NB4 (cell line): Measurements from ENCODE around the gene HOXA6.

Experiments
- DNase-seq: peaks from one replicate; pipeline ENCODE4 v3.0.0; 2010; ENCODE audit warnings: low read depth
- H3K4me3 ChIP-seq: one replicate; pipeline ENCODE4 v1.5.1; 2011; ENCODE audit warnings: mild to moderate bottlenecking, low read depth, low read length, moderate library complexity
- CTCF ChIP-seq: IDR thresholded peaks from one replicate; pipeline ENCODE4 v1.5.1; 2012; ENCODE audit warnings: low read depth, low read length
- MAX ChIP-seq: IDR thresholded peaks from 2 replicates; pipeline ENCODE4 v1.6.1; 2011; ENCODE audit warnings: low read depth, low read length
- MYC ChIP-seq: IDR thresholded peaks from 2 replicates; pipeline ENCODE4 v1.6.1; 2011; ENCODE audit warnings: low read depth, low read length
- POLR2A ChIP-seq: IDR thresholded peaks from 2 replicates; pipeline ENCODE4 v1.6.1; 2011; ENCODE audit warnings: mild to moderate bottlenecking; ENCODE audit not compliant: insufficient read length; ENCODE audit errors: extremely low read depth

HOXA6 gene

GRCh38 chr7:27109466-27110185 is 37.9 kb downstream of the HOXA6 start:
- TF ChIP-seq POLR2A, result no peak
- no peak for TF ChIP-seq CTCF
- DNase-seq, result no peak
- no peak overlapping the region for H3K4me3 ChIP-seq

DNA sequence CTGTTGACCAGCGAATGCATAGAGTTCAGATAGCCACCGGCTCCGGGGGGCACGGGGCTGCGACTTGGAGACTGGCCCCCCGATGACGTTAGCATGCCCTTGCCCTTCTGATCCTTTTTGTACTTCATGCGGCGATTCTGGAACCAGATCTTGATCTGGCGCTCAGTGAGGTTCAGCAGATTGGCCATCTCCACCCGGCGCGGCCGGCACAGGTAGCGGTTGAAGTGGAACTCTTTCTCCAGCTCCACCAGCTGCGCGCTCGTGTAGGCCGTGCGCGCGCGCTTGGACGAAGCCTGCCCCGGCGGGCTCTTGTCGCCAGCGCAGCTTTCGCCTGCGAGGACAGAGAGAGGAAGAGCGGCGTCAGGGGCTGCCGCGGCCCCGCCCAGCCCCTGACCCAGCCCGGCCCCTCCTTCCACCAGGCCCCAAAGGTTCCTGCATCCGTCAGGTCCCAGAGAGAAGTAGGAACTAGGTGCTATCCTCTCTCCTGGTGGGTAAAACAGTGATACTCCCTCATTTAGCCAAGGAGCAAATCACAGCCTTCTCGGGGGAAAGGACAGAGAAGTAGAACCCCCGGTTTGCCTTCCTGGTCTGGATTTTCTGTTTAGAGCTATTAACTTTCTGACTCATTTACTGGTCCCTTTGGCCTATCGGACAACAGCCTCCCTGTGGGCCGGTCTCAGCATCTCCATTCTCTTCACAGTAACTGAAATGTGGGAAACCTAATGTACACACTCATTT is 39.0 kb downstream of the HOXA6 start:
- H3K4me3 ChIP-seq, result no peak overlapping the region
- DNase-seq, result no peak
- TF ChIP-seq POLR2A, result no peak
- TF ChIP-seq CTCF, result no peak
- TF ChIP-seq MAX, result no peak
- no peak for TF ChIP-seq MYC

DNA sequence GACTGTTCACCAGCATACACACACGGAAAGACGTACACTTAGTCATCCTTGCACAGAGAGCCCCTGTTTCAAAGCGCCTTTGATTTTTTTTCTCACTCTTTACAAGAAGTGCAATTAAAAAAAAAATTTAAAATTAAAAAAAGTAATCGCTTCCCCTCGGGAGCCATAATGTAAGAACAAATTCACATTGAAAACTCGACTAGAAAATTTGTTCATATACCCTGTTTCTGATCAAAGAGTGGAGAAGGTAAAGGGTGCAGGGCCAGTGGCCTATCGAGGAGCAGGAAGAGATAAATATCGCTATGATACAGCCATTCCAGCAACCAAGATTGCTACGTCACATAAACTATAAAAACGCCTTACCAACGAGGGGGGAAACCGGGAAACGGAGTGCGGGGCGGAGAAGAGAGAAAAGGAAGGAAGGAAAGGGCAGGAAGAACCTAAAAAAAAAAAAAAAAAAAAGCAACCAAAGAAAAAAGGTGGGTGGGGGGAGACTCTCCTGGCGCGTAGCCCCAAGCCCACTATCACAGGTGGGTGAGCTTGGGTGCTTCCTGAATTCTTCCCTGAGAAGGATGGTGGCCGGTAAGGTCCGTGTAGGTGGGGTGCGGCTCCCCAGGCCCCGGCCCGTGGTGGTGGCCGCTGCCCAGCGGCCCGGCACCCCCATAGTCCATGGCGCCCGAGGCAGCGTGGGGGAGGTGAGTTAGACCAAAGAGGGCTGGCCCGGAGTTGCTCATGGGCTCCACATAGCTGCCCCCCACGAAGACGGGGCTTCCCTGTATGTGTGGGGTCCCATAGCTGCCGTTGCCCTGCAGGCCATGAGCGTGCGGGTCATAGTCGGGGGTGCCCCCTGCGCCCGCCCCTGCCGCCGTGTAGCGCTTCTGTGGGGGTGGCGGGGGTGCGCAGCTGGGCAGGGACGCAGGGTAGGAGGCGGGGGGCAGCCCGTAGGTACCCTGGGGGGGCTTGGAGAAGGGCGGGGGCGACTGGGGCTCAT is 39.9 kb downstream of the HOXA6 start:
- no peak for DNase-seq
- no peak for TF ChIP-seq MAX
- no peak for TF ChIP-seq POLR2A
- no peak for TF ChIP-seq CTCF
- no peak for TF ChIP-seq MYC
- no peak overlapping the region for H3K4me3 ChIP-seq

- no peak for DNase-seq
- no peak overlapping the region for H3K4me3 ChIP-seq
- TF ChIP-seq POLR2A, result no peak
Measured at GRCh38 chr7:27106901-27107240, 40.7 kb downstream of the HOXA6 start.

GRCh38 chr7:27106181-27106900 is 41.2 kb downstream of the HOXA6 start:
- no peak overlapping the region for H3K4me3 ChIP-seq
- DNase-seq, result no peak
- no peak for TF ChIP-seq MAX
- TF ChIP-seq POLR2A, result no peak
- TF ChIP-seq MYC, result no peak
- TF ChIP-seq CTCF, result no peak

GRCh38 chr7:27105301-27106031 is 42.1 kb downstream of the HOXA6 start:
- H3K4me3 ChIP-seq, result no peak overlapping the region
- DNase-seq, result no peak
- TF ChIP-seq POLR2A, result no peak
- TF ChIP-seq MAX, result no peak
- TF ChIP-seq MYC, result no peak
- TF ChIP-seq CTCF, result no peak
